GM06990 (cell line): ENCODE measurements around the gene MYPN.
"Not testable (repeated sequence)": the region's sequence is repeated elsewhere in the genome, so short reads cannot be mapped to it uniquely, and the experiment has no call there.

Experiments used
- DNase-seq: peaks from one replicate; pipeline ENCODE4 v3.0.0-alpha.2; 2011; ENCODE audit not compliant: insufficient read length; ENCODE audit errors: extremely low read depth
- H3K27me3 ChIP-seq: replicated peaks from 2 replicates; pipeline ENCODE4 v1.6.0; 2011; ENCODE audit warnings: low read length; ENCODE audit not compliant: control insufficient read depth, insufficient read depth
- H3K36me3 ChIP-seq: 2 replicates; pipeline ENCODE4 v1.5.1; 2011; ENCODE audit warnings: low read length; ENCODE audit not compliant: control insufficient read depth, insufficient read depth
- H3K4me3 ChIP-seq: replicated peaks from 2 replicates; pipeline ENCODE4 v1.5.1; 2011; ENCODE audit warnings: low read depth, mild to moderate bottlenecking, control low read depth, low read length
- CTCF ChIP-seq: IDR thresholded peaks from 2 replicates; pipeline ENCODE4 v1.5.1; 2011; ENCODE audit warnings: low read length, control low read depth, mild to moderate bottlenecking, inconsistent platforms; ENCODE audit not compliant: insufficient read depth, poor library complexity, severe bottlenecking

Gene MYPN

GRCh38 chr10:68074775-68075549 is 34.3 kb upstream of the MYPN start, which contains the start of gene HERC4:
HERC4 (minus strand) TSS chr10:68075283; CDS start chr10:68073108, 2,175 bp downstream.
- peak; percentile 93 for DNase-seq
- H3K36me3 ChIP-seq, result no peaks in the 10 kb centered on the region
- no peak for TF ChIP-seq CTCF
- peak within 1 kb of the TSS; percentile 83 for H3K4me3 ChIP-seq
- no peaks in the 10 kb centered on the region for H3K27me3 ChIP-seq

GRCh38 chr10:68075550-68076004 is 33.7 kb upstream of the MYPN start:
- no peaks in the 10 kb centered on the region for H3K27me3 ChIP-seq
- no peak for TF ChIP-seq CTCF

GRCh38 chr10:68076081-68076480 is 33.2 kb upstream of the MYPN start:
- H3K27me3 ChIP-seq, DNase-seq, H3K4me3 ChIP-seq, H3K36me3 ChIP-seq: not testable (repeated sequence)

More at GRCh38 chr10:68075550-68076004, 33.7 kb upstream of the MYPN start:
- Histone ChIP-seq H3K36me3 (no peaks in the 10 kb centered on the region), H3K4me3 (peak overlapping the region; percentile 42; the same call in 1 of the 2 replicates)
- peak; percentile 16 for DNase-seq

GRCh38 chr10:68077026-68077425 is 32.3 kb upstream of the MYPN start:
- Histone ChIP-seq H3K36me3 (no peaks in the 10 kb centered on the region), H3K4me3 (no peak overlapping the region), H3K27me3 (no peaks in the 10 kb centered on the region)
- DNase-seq, result no peak
- TF ChIP-seq CTCF, result no peak

- DNase-seq, result no peak
- H3K4me3 ChIP-seq, result no peak overlapping the region
- H3K36me3 ChIP-seq, result no peaks in the 10 kb centered on the region
- no peak for TF ChIP-seq CTCF
- H3K27me3 ChIP-seq, result no peaks in the 10 kb centered on the region
Measured at GRCh38 chr10:68079434-68079833, 29.9 kb upstream of the MYPN start.

GRCh38 chr10:68080853-68081431 is 28.3 kb upstream of the MYPN start:
- H3K4me3 ChIP-seq, result no peak overlapping the region
- no peak for DNase-seq
- no peak for TF ChIP-seq CTCF
- H3K36me3 ChIP-seq, result no peaks in the 10 kb centered on the region
- H3K27me3 ChIP-seq, result no peaks in the 10 kb centered on the region
